ENCODE data around the gene TRIM46.

Gene TRIM46

DNA sequence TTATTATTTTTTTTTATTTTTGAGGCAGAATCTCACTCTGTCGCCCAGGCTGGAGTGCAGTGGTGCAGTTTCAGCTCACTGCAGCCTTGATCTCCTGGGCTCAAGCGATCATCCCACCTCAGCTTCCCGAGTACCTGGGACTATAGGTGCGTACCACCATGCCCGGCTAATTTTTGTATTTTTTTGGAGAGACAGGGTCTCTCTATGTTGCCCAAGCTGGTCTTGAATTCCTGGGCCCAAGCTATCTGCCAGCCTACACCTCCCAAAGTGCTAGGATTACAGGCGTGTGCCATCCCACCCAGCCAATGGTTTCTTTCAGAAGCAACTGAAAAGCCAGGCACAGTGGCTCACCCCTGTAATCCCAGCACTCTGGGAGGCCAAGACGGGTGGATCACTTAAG lies 2.8 kb upstream of the TRIM46 start:
- no peak overlapping the region for H3K4me3 ChIP-seq (ENCODE audit: low read depth, low read length)
- H3K27me3 ChIP-seq: no peaks in the 10 kb centered on the region
- no peak for TF ChIP-seq CTCF (IDR thresholded peaks at IDR 0.05; ENCODE audit: low read depth, low read length)
- H3K9me3 ChIP-seq: no peaks in the 10 kb centered on the region
- no peak for DNase-seq
- H3K36me3 ChIP-seq: no peaks in the 10 kb centered on the region
- peaks cover 13% of the 10 kb centered on the region for H3K4me1 ChIP-seq

GRCh38 chr1:155171836-155172731 lies 1.6 kb upstream of the TRIM46 start:
- no peak for DNase-seq
- TF ChIP-seq CTCF (IDR thresholded peaks at IDR 0.05; ENCODE audit: low read depth, low read length): no peak
- Histone ChIP-seq H3K4me3 (ENCODE audit: low read depth, low read length) (peak overlapping the region; percentile 90), H3K36me3 (peaks cover 5% of the 10 kb centered on the region), H3K27me3 (no peaks in the 10 kb centered on the region), H3K9me3 (no peaks in the 10 kb centered on the region), H3K4me1 (peaks cover 14% of the 10 kb centered on the region)

DNA sequence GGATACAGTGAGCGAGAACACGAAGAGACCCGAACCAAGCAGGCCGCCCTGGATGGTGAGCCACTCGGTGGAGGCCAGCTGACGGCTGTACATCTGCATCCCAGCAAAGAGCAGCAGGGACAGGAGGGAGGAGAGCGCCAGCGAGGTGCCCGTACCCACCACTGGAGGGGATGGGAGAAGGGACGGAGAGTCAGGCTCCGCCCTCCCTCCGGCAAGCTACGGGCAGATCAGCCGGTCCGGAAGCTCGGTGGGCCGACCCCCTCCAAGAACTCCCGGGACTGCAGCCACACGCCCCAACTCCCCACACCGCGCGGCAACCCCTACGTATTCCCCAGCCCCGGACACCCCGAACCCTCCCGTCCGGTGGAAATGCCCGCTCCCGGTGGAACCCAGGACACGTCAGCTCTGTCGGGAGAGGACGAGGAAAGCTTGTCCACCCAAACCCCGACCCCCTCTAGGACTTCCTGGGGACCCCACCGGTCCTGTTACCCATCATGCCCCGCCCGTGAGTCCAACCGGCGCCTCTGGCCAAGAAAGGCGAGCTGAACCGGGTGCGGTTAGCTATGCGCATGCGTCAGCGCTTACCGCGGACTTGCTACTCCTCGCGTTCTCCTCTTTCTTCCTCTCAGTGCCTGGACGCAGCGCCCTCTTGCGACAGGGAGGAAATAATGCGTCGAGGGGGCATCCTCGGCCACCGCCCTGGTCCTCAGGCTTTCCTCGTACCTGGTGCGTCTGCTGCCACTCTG lies 744 bp upstream of the TRIM46 start, which contains the start of gene KRTCAP2:
TSS of gene KRTCAP2 (minus strand) at position 573 of the 746 bp plus-strand sequence. CDS start at position 493, 80 bp downstream.
- H3K36me3 ChIP-seq: peaks cover 14% of the 10 kb centered on the region
- no peaks in the 10 kb centered on the region for H3K27me3 ChIP-seq
- TF ChIP-seq CTCF (IDR thresholded peaks at IDR 0.05; ENCODE audit: low read depth, low read length): peak; percentile 94
- H3K9me3 ChIP-seq: no peaks in the 10 kb centered on the region
- H3K4me3 ChIP-seq (ENCODE audit: low read depth, low read length): peak within 1 kb of the TSS; percentile 90
- peaks cover 14% of the 10 kb centered on the region for H3K4me1 ChIP-seq
- peak; percentile 95 for DNase-seq

DNA sequence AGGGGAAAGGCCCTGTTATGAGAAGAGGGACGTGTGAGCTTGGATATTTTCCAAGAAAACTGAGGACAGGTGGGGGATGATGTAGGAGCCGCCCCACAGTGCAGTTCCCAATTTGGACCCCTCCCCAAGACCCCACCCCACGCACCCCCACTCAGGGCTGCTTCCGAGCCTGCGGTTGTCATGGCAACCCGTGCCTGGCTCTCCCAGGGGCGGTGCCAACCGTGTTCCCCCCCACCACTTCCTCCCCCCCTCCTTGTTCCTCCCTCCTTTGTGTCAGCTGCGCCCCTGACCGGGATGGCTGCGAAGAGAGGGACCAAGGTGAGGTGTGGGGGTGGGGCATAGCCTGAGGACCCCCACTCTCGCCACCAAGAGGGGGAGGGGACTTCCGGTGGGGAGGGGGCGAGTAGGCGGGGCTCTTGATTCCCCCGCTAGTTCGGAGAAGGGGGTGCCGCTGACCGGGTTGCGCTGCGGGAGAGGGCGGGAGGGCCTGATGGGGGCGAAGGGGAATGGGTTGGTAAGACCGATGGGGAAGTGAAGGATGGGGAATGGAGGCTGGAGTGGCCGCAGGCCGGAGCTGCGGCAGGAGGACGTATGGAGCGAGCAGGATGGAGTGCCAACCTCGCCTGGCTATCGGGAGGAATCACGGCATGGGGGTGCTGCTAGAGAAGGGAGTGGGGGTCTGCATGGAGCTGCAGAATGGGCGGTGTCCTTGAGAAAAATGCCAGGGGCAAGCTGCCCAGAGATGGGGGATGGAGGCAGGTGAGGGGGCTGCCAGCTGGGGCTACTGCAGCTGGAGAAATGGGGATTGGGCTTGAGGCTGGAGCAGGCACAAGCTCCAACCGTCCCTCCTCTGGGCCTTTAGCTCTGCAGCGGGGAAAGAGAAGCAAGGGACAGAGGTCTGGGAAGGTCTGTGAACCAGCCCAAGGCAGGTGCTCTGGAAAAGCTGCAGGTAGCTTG lies 953 bp downstream of the TRIM46 start:
- Histone ChIP-seq H3K9me3 (no peaks in the 10 kb centered on the region), H3K4me1 (peaks cover 14% of the 10 kb centered on the region), H3K36me3 (peaks cover 24% of the 10 kb centered on the region), H3K27me3 (no peaks in the 10 kb centered on the region), H3K4me3 (ENCODE audit: low read depth, low read length) (peak overlapping the region; percentile 90)
- DNase-seq: peak; percentile 61
- TF ChIP-seq CTCF (IDR thresholded peaks at IDR 0.05; ENCODE audit: low read depth, low read length): no peak

- DNase-seq: peak; percentile 50
Measured at GRCh38 chr1:155175281-155175926, 1.8 kb downstream of the TRIM46 start.

More at GRCh38 chr1:155175281-155175926, 1.8 kb downstream of the TRIM46 start:
- no peak for TF ChIP-seq CTCF (IDR thresholded peaks at IDR 0.05; ENCODE audit: low read depth, low read length)
- Histone ChIP-seq H3K36me3 (peaks cover 32% of the 10 kb centered on the region), H3K4me3 (ENCODE audit: low read depth, low read length) (peak overlapping the region; percentile 90), H3K4me1 (peaks cover 14% of the 10 kb centered on the region), H3K27me3 (no peaks in the 10 kb centered on the region), H3K9me3 (no peaks in the 10 kb centered on the region)

Data from BE2C (cell line).